Measurements from ENCODE around the gene HMCN2.

HMCN2 gene

DNA sequence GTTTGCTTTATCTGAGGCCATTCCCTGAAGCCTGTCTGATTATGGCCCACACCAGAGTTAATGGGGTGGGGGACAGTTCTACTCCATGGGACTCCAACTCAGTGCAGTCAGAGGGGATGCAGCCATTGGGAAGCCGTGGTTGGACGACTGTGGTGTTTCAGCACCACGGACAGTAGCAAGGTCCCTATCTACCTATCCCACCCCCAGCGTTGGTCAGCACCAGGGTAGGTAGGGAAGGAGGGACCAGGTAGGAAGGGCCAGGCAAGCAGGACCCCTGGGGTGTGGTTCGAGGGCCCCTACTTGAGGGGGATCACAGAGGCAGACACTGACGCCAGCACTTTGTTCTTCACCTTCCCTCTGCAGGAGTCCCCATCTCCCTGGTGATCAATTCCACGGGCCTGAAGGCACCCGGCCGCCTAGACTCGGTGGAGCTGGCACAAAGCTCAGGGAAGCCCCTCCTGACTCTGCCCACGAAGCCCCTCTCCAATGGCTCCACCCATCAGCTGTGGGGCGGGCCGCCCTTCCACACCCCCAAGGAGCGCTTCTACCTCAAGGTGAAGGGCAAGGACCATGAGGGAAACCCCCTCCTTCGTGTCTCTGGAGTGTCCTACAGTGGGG is 33.2 kb downstream of the HMCN2 start:
- DNase-seq (ENCODE audit: low read depth) = no peak
- H3K4me3 ChIP-seq (ENCODE audit: low read depth, low read length) = no peak overlapping the region
- TF ChIP-seq, protein P1, sequence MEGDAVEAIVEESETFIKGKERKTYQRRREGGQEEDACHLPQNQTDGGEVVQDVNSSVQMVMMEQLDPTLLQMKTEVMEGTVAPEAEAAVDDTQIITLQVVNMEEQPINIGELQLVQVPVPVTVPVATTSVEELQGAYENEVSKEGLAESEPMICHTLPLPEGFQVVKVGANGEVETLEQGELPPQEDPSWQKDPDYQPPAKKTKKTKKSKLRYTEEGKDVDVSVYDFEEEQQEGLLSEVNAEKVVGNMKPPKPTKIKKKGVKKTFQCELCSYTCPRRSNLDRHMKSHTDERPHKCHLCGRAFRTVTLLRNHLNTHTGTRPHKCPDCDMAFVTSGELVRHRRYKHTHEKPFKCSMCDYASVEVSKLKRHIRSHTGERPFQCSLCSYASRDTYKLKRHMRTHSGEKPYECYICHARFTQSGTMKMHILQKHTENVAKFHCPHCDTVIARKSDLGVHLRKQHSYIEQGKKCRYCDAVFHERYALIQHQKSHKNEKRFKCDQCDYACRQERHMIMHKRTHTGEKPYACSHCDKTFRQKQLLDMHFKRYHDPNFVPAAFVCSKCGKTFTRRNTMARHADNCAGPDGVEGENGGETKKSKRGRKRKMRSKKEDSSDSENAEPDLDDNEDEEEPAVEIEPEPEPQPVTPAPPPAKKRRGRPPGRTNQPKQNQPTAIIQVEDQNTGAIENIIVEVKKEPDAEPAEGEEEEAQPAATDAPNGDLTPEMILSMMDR (IDR thresholded peaks at IDR 0.05; ENCODE audit: low read depth, low read length, missing control alignments) = no peak

DNA sequence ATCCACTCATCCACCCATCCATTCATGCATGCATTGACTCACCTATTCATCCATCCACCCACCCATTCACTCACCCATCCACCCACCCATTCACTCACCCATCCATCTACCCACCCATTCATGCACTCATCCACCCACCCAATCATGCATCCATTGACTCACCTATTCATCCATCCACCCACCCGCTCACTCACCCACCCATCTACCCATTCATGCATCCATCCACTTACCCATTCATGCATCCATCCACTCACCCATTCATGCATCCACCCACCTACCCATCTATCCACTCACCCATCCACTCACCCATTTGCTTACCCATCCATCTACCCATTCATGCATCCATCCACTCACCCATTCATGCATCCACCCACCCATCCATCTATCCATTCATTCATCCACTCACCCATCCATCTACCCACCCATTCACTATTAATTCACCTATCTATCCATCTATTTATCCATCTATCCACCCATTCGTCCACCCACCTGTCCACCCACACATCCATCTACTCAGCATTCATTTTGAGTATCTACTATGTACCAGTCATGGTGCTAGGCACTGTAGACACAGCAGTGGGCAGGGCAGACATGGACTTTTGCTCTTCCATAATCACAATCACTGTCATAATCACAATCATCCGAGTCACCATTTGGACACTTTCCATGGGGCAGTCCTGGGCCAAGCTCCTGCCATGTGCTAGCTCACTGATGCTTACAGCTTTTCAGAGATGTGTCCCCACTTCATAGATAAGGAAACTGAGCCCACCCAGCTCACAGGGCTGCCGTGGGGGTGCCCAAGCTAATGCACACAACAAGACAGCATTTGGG is 34.4 kb downstream of the HMCN2 start:
- H3K4me3 ChIP-seq (ENCODE audit: low read depth, low read length) = no peak overlapping the region
- TF ChIP-seq, protein P1 (IDR thresholded peaks at IDR 0.05; ENCODE audit: low read depth, low read length, missing control alignments) = no peak
- DNase-seq (ENCODE audit: low read depth) = no peak

DNA sequence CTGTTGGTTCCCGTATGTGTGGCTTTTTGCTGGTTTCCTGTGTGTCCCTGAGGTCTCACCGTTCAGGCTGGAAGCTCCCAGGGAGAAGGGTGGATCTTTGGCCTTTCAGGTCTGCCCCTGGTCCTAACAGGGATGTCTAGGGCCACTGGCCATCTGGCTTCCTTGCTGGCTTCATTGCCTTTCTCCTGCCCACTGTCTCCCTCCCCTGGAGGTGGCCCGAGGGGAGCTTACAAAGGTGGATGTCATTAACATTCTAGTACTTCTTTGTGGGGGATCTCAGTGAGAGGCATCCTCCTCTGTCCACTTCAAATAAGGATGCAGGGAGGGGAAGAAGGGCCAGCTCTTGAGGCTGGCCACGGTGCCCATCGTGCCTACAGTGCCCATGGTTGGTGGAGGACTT is 35.2 kb downstream of the HMCN2 start:
- TF ChIP-seq, protein P1 (IDR thresholded peaks at IDR 0.05; ENCODE audit: low read depth, low read length, missing control alignments) = no peak
- H3K4me3 ChIP-seq (ENCODE audit: low read depth, low read length) = no peak overlapping the region
- DNase-seq (ENCODE audit: low read depth) = no peak

DNA sequence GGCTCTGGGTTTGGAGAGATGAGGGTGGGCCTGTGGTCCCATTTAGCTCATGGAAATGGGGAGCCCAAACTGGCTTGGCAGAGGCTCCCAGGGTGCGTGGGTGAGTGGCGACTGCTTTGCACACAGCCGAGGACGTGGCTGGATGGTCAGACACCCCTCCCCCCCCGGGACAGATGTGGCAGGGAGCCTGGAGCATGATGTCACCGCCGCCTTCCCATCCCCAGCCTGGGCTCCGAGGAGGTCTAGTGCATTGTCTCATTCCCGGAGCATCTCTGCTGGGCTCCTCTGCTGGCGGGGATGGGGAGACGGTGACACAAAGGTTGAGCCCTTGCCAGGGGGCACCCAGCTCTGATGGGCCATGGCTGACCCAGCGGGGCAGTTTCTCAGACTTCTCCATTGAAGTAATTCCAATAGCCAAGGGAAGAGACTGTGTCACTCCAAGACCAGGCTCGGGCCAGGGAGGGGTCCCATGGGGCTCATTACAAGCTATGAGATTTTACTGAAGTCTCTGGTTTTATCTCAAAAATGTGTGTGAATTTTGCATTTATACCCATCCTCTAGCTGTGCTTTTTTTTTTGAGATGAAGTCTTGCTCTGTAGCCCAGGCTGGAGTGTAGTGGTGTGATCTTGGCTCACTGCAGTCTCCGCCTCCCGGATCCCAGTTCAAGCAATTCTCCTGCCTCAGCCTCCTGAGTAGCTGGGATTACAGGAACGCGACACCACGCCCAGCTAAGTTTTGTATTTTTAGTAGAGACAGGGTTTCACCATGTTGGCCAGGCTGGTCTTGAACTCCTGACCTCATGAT is 36.1 kb downstream of the HMCN2 start:
- DNase-seq (ENCODE audit: low read depth) = no peak
- TF ChIP-seq, protein P1 (IDR thresholded peaks at IDR 0.05; ENCODE audit: low read depth, low read length, missing control alignments) = no peak

DNA sequence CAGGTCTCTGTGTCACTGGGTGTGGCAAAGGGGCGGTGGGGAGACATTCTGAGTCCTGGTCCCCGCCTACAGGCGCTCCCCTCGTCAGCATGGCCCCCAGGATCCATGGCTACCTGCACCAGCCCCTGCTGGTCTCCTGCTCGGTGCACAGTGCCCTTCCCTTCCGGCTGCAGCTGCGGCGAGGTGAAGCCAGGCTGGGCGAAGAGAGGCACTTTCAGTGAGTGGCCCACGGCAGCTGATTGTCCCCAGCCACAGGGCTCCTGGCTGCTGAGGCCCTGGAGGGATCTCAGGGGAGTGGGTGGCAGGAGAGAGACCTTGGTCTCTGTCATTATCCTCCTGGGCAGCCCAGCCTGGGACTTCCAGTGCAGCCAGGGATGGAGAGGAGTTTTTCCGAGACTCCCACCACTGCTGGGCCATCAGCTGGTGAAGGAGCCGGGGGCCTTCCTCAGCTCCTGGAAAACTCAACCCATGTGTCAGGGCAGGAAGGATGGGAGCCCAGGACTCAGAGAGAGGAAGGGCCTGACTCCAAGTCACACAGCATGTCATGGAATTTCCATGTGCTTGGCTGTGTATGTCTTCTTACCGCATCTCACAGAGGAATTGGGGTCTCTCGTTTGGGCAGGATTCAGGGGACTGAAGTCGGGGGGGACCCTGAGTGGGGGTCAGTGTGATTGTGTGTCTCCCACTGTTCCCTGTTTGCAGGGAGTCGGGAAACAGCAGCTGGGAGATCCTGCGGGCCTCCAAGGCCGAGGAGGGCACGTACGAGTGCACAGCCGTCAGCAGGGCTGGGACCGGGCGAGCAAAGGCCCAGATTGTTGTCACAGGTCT is 37.4 kb downstream of the HMCN2 start:
- TF ChIP-seq, protein P1 (IDR thresholded peaks at IDR 0.05; ENCODE audit: low read depth, low read length, missing control alignments) = no peak
- H3K4me3 ChIP-seq (ENCODE audit: low read depth, low read length) = no peak overlapping the region
- no peak for DNase-seq (ENCODE audit: low read depth)

More for the DNA sequence above, 36.1 kb downstream of the HMCN2 start:
- H3K4me3 ChIP-seq (ENCODE audit: low read depth, low read length) = no peak overlapping the region

DNA sequence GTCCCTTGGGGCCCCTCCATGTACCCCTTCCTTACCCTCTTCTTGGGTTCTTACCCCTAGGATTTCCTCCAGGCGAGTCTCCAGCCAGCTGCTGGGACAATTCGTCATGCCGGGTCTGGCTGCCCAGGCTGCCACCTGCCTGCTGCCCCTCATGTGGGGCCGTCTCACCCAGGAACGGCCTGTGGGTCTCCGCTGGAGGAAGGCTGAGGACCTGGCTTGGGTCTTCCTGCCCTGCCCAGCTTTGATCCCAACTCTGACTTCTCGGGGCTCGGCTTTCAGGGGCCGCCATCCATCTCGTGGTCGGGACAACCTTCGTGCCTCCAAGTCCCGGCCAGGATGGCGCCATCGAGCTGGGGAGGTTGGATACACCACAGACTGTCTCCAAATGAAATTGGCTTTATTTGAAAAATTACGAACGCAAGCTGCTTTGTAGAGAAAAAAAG is 38.1 kb downstream of the HMCN2 start:
- TF ChIP-seq, protein P1 (IDR thresholded peaks at IDR 0.05; ENCODE audit: low read depth, low read length, missing control alignments) = no peak
- H3K4me3 ChIP-seq (ENCODE audit: low read depth, low read length) = no peak overlapping the region
- no peak for DNase-seq (ENCODE audit: low read depth)
